HG02678 (cell line): ENCODE data around the gene ALPK3.

ENCODE experiments used
- ATAC-seq: cut with Tn5 transposase; IDR thresholded peaks from one replicate; pipeline ENCODE4 v1.9.1; 2021; ENCODE audit warnings: mild to moderate bottlenecking, moderate library complexity; ENCODE audit not compliant: unreplicated experiment

ALPK3 gene, protein sequence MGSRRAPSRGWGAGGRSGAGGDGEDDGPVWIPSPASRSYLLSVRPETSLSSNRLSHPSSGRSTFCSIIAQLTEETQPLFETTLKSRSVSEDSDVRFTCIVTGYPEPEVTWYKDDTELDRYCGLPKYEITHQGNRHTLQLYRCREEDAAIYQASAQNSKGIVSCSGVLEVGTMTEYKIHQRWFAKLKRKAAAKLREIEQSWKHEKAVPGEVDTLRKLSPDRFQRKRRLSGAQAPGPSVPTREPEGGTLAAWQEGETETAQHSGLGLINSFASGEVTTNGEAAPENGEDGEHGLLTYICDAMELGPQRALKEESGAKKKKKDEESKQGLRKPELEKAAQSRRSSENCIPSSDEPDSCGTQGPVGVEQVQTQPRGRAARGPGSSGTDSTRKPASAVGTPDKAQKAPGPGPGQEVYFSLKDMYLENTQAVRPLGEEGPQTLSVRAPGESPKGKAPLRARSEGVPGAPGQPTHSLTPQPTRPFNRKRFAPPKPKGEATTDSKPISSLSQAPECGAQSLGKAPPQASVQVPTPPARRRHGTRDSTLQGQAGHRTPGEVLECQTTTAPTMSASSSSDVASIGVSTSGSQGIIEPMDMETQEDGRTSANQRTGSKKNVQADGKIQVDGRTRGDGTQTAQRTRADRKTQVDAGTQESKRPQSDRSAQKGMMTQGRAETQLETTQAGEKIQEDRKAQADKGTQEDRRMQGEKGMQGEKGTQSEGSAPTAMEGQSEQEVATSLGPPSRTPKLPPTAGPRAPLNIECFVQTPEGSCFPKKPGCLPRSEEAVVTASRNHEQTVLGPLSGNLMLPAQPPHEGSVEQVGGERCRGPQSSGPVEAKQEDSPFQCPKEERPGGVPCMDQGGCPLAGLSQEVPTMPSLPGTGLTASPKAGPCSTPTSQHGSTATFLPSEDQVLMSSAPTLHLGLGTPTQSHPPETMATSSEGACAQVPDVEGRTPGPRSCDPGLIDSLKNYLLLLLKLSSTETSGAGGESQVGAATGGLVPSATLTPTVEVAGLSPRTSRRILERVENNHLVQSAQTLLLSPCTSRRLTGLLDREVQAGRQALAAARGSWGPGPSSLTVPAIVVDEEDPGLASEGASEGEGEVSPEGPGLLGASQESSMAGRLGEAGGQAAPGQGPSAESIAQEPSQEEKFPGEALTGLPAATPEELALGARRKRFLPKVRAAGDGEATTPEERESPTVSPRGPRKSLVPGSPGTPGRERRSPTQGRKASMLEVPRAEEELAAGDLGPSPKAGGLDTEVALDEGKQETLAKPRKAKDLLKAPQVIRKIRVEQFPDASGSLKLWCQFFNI (N-terminal part only)

DNA sequence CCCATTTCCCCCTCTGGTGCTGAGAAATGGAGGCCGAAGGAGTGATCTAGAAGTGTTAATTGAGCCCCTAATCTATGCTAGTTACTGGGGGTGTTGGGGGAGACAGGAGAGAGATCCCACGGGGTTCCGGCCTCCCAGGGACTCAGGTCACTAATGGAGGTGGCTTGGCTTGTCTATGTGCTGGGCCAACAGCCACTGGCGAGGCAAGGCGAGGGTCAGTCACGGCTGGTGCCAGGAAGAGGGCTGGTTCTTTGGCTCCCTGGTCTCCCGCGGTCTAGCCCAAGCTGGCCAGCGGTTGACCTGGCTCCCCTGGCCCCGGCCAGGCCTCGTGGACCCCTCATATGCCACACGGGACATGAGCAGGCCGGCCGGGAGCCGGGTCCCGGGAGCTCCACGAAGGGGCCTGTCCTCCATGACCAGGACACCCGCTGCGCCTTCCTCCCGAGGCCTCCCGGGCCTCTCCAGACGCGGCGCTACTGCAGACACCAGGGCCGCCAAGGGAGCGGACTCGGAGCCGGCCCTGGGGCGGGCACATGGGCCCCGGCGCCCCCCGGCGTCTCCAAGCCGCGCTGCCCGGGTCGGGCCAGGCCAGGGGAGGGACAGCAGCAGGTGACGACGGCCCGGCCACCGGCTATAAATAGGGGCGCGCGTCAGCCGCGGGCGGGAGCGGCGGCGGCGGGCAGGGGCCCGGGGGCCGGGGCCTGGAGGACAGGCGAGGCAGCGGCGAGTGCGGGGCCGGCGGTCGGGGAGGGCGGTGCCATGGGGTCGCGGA, at the start of gene ALPK3:
Gene ALPK3 (plus strand): TSS at position 663 of the 772 bp plus-strand sequence. CDS start 97 bp downstream, at position 760.
- no peak for ATAC-seq

DNA sequence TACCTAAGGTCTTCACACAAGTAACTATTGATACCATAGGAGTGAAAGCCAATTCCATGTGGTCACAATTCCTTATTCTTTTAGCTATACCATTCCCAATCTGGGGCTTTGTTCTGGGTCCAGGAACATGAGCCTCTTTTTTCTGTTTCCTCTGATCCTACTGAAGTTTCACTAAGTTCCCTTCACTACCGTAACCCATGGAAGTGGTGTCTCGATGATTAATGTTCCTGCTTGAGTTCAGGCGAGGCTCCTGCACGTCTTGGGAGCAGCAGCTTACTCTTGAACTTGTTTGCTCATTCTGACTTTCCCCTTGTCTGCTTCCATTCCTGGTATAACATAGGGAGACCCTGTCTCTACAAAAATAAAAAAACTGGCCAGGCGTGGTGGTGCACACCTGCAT, 45.1 kb upstream of the ALPK3 start:
- ATAC-seq: no peak

DNA sequence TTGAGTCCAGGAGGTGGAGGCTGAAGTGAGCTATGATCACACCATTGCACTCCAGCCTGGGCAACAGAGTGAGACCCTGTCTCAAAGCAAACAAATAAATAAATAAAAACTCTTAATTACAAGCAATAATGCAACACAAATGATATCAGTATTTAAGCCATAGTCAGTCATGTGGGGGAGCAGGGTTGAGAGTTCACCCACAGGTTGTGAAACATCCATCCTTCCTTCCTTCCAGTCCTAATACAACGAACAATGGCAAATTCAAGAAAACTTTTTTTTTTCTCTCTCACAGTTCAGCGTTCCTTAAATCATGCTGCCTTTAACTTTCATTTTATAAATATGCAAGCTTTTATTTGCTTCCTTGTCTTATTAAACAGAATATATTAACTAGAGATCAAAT, 44.7 kb upstream of the ALPK3 start:
- ATAC-seq: no peak

DNA sequence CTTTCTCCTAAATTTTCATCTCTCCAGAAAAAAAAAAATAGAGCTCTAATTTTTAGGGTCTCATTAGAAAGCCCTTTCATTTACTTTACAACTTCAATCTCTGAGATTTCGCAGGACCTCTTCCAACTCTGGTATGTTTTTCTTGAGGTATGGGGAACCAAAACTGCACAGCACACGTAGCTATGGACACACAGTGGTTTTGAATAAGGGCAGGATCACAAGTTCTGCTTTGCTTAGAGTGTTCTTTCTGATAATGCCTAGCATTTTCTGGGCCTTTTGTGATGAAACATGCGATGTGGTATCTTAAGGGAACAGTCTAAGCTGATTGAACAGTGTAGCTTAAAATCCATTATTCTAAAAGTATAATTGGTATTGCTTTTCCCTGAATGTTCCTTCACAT, 43.4 kb upstream of the ALPK3 start:
- no peak for ATAC-seq

DNA sequence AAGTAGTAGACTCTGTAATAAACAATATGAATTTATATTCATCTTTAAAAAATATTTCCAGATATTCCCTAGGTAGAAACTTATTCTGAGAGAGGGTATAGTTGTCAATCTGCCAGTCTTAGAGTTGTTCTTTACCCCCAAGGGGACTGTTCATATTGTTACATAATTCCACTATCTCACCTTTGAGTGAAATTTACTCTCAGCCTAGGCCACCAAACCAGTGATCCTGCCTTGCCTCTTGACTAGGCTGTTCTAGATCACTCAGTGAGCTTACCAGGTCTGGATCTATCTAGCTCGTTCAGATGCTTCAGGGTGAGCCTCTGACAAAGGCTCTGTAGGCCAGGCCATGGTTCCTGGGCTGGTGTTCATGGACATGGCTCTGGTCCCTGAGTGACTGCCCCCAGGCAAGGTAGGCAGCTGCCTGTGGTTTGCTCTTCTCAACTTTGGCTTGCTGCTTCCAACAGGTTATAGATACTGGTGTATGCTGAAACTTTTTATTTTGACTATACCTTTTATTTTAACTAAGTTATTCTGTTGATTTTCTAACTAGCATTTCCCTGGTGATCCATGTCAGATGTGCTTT, 41.2 kb upstream of the ALPK3 start:
- no peak for ATAC-seq

DNA sequence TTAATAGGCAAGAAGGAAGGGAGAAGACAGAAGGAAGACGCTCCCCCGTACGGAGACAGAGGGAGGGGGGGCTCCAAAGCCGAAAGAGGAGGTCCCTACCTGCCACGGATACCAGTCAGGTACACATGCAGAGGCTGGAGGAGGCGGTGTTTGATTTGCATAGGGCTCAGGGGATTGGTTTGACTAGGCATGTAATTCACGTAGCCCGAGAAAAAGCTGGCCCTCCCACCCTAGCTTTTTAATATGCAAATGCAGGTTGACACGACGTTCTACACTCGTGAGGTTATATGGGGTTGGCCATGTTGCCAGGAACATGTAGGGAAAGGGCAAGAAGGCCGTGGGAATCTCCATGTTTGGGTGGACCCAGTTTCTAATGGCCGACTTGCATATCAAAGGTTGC, 39.0 kb upstream of the ALPK3 start:
- ATAC-seq: no peak

DNA sequence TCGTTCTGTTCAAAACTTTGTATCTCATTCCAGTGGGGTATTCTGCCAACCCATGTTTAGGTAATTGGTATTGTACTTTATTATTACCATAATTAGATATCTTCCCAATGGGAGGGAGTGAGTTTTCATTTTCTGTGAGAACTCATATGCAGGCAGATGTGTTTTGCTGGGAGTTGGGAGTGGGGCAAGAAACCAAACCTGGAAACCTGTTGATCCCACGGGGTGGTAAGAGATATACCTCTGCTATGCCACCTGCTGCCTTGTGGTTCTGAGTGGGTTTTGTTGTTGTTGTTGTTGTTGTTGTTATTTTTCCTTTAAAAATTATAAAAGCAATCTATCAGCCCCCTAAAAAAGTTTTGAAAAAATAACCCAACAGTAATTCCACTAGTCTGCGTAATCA, 36.7 kb upstream of the ALPK3 start:
- ATAC-seq: no peak

DNA sequence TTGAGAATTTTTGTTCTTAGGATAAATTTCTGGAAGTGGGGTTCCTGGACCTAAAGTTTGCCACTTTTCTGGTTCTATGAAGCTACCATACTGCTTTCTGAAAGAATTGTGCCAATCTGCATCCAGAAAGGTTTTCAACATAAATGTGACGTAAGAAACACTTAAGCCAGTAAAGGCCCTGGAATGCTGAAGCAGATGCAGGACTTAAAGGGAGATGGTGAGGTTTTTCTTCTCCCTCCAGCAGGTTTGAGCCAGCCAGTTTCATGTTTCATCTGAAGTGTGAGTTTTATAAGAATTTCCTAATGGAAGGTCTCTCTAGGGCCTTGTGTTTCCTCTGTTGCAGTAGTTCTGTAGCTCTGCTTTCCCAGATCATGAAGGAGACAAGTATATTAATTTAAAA, 35.7 kb upstream of the ALPK3 start:
- ATAC-seq: no peak

DNA sequence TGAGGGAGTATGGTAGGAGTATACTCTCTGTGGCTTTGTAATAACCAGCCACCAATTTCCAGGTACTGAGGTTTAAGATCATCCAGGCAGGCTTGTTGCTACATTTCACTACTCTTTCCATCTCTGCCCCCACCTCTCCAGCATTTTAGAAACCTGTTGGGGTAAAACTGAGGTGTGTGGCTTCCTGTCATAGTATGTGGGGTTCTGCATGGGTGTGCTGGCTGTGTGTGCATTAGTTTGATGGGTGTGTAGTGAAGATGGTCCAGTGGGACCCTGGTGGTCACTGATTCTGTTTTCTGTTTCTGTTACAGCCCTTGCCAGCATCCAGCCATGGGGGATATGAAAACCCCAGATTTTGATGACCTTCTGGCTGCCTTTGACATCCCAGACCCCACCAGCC, 34.8 kb upstream of the ALPK3 start:
- no peak for ATAC-seq

DNA sequence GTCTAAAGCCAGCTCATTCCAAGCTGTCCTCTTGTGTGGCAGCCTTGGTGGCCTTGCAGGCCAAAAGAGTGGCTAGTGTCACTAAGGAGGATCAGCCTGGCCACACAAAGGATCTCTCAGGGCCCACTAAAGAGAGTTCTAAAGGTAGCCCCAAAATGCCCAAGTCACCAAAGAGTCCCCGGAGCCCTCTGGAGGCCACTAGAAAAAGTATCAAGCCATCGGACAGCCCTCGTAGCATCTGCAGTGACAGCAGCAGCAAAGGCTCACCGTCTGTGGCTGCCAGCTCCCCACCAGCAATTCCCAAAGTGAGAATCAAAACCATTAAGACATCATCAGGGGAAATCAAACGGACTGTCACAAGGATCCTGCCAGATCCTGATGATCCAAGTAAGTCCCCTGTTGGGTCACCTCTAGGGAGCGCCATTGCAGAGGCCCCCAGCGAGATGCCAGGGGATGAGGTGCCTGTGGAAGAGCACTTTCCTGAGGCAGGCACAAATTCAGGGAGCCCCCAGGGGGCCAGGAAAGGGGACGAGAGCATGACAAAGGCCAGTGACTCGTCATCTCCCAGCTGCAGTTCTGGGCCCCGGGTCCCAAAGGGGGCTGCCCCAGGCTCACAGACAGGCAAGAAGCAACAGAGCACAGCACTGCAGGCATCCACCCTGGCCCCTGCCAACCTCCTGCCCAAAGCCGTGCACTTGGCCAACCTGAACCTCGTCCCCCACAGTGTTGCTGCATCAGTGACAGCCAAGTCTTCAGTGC, 33.5 kb upstream of the ALPK3 start:
- no peak for ATAC-seq

DNA sequence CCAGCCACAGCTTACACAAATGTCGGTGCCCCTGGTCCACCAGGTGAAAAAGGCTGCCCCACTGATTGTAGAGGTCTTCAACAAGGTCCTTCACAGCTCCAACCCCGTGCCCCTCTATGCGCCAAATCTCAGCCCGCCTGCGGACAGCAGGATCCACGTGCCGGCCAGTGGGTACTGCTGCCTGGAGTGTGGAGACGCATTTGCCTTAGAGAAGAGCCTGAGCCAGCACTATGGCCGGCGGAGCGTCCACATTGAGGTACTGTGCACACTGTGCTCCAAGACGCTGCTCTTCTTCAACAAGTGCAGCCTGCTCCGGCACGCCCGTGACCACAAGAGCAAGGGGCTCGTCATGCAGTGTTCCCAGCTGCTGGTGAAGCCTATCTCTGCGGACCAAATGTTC, 32.9 kb upstream of the ALPK3 start:
- ATAC-seq: no peak

DNA sequence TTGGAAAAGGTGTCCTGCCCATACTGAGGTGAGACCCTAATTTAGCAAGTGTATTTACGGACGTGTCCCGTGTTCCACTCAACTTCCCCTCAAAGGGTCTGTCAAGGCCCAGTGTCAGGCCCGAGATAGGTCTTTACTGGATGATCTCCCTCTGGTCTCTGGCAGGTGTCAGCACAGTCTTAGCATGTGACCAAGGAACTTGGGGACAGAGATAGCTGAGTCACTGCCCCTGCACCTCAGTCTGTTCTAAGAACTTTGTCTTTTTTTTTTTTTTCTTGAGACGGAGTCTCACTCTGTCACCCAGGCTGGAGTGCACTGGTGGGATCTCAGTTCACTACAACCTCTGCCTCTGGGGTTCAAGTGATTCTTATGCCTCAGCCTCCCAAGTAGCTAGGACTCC, 32.1 kb upstream of the ALPK3 start:
- no peak for ATAC-seq

DNA sequence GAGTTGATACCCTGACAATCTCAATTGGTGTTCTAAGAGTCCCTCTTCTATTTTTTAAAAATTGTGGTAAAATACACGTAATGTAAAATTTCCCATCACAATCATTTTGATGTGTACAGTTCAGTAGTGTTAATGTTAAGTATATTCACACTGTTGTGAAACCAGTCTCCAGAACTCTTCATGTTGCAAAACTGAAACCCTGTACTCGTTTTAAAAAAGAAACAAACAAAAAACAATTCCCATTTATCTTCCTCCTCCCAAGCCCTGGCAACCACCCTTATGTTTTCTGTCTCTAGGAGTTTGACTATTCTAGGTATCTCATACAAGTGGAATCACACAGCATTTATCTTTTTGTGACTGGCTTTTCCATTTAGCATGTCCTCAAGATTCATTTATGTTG, 28.7 kb upstream of the ALPK3 start:
- ATAC-seq: no peak

DNA sequence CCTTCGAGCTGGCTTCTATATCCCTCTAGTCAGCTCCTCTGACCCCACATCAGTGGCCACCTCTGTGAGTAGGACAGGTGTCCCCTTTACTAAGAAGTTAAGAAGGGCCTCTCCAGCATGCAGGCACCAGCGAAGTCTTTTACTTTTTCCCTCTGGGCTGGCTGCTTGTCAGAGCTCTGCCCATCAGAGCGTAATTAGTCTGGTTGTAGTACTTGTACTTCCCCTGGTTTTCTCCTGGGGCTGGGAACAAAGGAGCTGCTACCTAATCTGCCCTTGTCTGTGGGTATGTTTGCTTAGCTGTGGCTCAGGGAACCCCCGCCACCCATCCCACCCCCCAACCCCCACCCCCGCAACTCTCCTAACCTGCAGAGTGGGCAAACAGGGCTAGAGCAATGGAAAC, 27.4 kb upstream of the ALPK3 start:
- no peak for ATAC-seq

DNA sequence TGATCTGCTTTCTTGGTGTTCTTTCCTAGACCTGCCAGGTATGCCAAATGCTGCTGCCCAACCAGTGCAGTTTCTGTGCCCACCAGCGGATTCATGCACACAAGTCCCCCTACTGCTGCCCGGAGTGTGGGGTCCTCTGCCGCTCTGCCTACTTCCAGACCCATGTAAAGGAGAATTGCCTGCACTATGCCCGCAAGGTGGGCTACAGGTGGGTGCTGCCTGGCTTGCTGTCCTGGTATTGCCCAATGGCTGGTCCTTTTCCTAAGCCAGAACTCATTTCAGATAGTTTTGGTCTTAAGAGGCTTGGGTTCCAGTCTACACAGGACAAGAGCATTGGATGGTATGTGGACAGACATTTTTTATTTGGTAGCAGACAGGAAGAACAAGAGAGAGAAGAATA, 26.5 kb upstream of the ALPK3 start:
- ATAC-seq: no peak

DNA sequence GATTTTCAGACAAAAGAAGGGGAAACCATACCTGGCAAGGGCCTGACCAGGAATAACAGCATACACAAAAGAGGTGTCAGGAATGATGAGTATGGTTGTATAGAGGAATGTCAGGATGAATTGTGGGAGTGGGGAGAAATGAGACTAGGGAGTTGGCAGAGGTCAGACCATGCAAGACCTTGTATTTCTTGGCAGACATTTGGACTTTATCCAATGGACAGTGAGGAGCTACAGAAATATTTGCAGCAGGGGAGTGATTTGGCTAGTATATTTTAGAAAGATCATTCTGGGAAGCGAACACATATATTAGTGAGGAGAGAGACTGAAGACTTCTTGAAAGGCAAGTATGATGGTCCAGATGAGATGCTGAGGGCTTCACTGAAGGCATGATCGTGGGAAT, 25.4 kb upstream of the ALPK3 start:
- ATAC-seq: no peak

DNA sequence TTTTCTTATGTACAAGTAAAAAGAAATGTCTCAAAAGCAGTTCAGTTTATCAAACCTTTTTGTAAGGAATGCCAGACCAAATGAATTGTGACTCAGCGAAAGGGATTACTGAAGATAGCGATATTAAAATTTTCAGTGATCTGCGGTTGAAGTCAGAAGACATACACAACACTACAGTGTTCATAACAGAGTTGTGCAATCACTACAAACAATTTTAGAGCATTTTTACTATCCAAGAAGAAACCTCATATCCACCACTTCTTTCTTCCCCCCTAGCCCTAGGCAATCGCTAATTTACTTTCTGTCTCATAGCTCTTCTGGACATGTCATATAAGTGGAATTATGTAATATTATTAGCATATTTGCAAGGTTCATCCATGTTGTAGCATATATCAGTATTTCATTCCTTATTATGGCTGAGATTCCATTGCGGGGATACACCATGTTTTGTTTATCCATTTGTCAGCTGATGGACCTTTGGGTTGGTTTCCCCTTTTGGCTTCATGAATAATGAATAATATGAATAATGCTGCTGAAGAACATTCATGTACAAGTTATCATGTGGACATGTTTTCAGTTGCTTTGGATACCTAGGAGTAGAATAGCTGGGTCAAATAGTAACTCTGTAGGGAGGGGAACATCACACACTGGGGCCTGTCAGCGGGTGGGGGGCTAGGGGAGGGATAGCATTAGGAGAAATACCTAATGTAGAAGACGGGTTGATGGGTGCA, 23.6 kb upstream of the ALPK3 start:
- ATAC-seq: no peak

DNA sequence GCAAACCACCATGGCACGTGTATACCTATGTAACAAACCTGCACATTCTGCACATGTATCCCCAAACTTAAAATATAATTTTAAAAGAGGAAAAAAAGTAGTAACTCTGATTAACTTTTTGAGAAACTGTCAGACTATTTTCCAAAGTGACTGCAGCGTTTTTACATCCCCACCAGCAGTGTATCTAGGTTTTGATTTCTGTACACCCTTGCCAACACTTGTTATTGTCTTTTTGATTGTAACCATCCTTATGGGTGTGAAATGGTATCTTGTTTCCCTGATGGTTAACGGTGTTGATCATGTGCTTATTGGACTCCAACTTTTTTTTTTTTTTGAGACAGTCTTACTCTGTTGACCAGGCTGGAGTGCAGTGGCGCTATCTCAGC, 23.0 kb upstream of the ALPK3 start:
- no peak for ATAC-seq

DNA sequence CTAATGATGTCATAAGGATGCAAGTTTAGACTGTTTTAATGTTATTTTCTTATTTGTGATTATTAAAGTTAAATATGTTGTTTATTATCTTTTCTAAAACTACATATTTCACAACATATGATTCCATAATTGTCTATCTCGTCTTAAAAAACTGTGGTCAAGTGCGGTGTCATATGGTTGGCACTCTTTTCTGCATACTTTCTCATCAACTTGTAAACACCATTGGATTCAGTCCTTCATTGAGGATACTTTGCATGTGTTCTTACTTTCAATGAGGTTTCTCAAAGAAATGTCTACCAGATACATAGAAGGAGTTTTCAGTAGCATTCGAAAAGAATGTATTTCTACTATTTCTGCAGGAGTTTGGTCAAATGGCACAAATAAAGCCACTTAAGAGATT, 22.0 kb upstream of the ALPK3 start:
- no peak for ATAC-seq
